SK-N-DZ (cell line): ENCODE results near the gene RPUSD1.
"Not testable (repeated sequence)": the region's sequence is repeated elsewhere in the genome, so short reads cannot be mapped to it uniquely, and the experiment has no call there.

Experiments
- DNase-seq: peaks from one replicate; pipeline ENCODE4 v3.0.0-alpha.2; 2015; ENCODE audit warnings: low spot score
- small RNA-seq, 2 experiments: library from RNA; depleted of rRNA; stranded (forward); fragments of <200 nt; gene quantifications; one replicate each; pipeline ENCODE3, GENCODE V24; 2014

The RPUSD1 gene

GRCh38 chr16:747978-748746, 40.0 kb downstream of the RPUSD1 start:
- no peak for DNase-seq

GRCh38 chr16:746637-747036, 41.5 kb downstream of the RPUSD1 start:
- no peak for DNase-seq

GRCh38 chr16:745739-746138, 42.4 kb downstream of the RPUSD1 start:
- peak; percentile 55 for DNase-seq

- no peak for DNase-seq
These were observed 44.2 kb downstream of the RPUSD1 start for GRCh38 chr16:743794-744500.

- DNase-seq, result not testable (repeated sequence)
These were observed 45.3 kb downstream of the RPUSD1 start for GRCh38 chr16:742894-743293.

GRCh38 chr16:741986-742629, 46.1 kb downstream of the RPUSD1 start:
- DNase-seq, result no peak

- DNase-seq, result peak; percentile 83
These were observed 47.2 kb downstream of the RPUSD1 start, which contains the start of gene CIAO3 for GRCh38 chr16:740764-741505. Gene CIAO3 (minus strand): TSS chr16:740997. CDS start chr16:740985, 12 bp downstream.

- DNase-seq, result no peak
These were observed 47.8 kb downstream of the RPUSD1 start for GRCh38 chr16:740459-740763.

GRCh38 chr16:739560-740458, 48.4 kb downstream of the RPUSD1 start:
- DNase-seq, result no peak

- DNase-seq, result no peak
These were observed 51.2 kb downstream of the RPUSD1 start for GRCh38 chr16:736936-737481.

- DNase-seq, result no peak
These were observed 52.2 kb downstream of the RPUSD1 start for GRCh38 chr16:735982-736453.

GRCh38 chr16:734981-735881, 53.0 kb downstream of the RPUSD1 start:
- no peak for DNase-seq

Small RNA genes lying within 50 kb of the gene (small RNA-seq; reads per million reads assigned to genes)
- gene MIR662, result 0 reads per million in 2 experiments
